HG03520 (cell line): ENCODE data around the gene TUBG1.

Source experiments
- ATAC-seq: cut with Tn5 transposase; IDR thresholded peaks from one replicate; pipeline ENCODE4 v1.9.1; 2021; ENCODE audit warnings: mild to moderate bottlenecking, moderate library complexity; ENCODE audit not compliant: unreplicated experiment

TUBG1 gene

GRCh38 chr17:42609182-42609813 lies at the start of gene TUBG1, which contains the start of gene RETREG3:
TUBG1 (plus strand) TSS chr17:42609683; CDS start chr17:42609738, 55 bp downstream.
RETREG3 (minus strand) TSS chr17:42609374; CDS start chr17:42609324, 50 bp downstream.
- peak; percentile 90 for ATAC-seq

GRCh38 chr17:42560246-42560645 lies 49.2 kb upstream of the TUBG1 start:
- no peak for ATAC-seq

DNA sequence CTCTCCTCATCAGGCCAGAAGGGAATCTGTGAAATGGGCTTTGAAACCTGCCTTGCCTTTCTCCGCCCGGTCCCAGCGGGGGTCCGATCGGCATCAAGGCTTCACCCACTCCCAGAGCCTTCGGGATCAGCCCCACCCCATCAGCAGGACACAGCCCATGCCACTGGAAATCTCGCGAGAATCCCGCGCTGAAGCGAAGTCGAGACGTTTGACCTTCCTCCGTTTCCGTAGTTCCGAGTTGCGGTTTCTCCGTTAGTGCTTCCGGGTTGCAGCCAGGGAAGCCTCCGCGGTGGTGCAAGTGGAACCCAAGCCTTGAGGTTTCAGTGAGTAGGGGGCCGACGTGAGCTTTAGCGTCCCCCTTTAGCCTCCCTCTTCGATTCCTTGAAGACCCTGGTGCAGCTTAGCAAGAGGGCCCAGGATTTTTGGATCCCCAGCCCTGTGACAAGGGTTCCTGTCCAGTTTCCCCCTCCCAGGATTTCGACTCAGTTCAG lies 47.5 kb upstream of the TUBG1 start, which contains the start of gene COASY:
TSS of gene COASY (plus strand) at position 252 of the 491 bp plus-strand sequence. CDS start 475 bp downstream, outside the sequence.
- ATAC-seq, result no peak

DNA sequence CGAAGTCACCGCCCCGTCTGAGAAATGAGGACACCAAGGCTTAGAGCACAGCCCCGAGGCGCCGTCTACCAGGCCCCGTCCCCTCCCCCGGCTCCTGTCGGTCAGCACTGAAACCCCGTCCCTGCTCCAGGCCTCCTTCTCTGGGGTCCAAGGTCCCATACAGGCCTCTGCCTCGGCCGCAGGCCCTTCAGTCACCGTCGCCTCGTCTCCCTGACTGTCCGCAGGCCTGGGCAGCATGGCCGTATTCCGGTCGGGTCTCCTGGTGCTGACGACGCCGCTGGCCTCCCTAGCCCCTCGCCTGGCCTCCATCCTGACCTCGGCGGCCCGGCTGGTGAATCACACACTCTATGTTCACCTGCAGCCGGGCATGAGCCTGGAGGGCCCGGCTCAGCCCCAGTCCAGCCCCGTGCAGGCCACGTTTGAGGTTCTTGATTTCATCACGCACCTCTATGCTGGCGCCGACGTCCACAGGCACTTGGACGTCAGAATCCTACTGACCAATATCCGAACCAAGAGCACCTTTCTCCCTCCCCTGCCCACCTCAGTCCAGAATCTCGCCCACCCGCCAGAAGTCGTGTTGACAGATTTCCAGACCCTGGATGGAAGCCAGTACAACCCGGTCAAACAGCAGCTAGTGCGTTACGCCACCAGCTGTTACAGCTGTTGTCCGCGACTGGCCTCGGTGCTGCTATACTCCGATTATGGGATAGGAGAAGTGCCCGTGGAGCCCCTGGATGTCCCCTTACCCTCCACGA lies 46.9 kb upstream of the TUBG1 start:
- ATAC-seq, result no peak

DNA sequence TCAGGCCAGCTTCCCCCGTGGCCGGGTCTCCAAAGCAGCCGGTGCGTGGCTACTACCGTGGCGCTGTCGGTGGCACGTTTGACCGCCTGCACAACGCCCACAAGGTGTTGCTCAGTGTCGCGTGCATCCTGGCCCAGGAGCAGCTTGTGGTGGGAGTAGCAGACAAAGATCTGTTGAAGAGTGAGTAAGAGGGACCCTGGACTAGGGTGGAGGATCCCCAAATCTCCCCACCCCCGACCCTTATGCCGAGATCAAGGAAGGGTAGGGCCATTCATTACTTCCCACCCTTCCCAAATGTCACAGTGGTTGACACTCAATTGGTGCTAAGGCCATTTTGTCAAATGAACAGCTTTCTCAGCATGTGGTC lies 46.4 kb upstream of the TUBG1 start:
- no peak for ATAC-seq

DNA sequence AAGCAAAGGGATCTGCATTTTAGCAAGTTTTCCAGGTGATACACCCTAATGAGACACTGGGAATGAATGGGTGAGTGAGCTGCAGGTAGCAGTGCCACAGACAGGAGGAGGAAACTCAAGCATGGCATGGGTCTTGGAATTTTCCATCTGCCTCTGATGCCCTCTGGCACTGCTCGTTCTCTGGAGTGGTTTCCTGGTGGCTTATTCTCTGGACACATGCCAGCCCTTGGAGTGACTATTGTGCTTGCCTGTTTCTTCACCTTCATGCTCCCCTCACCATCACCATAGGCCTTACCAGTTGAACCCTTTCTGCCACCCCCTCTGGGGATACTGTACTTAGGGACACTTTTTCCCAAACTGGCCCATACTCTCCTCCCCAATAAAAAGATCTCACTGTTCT lies 45.9 kb upstream of the TUBG1 start:
- no peak for ATAC-seq

DNA sequence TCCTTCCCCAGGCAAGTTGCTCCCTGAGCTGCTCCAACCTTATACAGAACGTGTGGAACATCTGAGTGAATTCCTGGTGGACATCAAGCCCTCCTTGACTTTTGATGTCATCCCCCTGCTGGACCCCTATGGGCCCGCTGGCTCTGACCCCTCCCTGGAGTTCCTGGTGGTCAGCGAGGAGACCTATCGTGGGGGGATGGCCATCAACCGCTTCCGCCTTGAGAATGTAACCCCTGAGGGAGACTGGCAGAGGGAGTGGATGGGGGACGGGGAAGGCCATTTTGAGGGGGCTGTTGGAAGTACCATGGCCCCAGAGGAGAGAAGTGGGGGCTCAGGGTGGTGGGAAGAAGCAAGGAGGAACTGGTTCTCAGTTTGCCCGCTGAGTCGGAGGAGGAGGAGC lies 45.5 kb upstream of the TUBG1 start:
- ATAC-seq, result no peak

GRCh38 chr17:42564815-42565522 lies 44.5 kb upstream of the TUBG1 start:
- no peak for ATAC-seq

DNA sequence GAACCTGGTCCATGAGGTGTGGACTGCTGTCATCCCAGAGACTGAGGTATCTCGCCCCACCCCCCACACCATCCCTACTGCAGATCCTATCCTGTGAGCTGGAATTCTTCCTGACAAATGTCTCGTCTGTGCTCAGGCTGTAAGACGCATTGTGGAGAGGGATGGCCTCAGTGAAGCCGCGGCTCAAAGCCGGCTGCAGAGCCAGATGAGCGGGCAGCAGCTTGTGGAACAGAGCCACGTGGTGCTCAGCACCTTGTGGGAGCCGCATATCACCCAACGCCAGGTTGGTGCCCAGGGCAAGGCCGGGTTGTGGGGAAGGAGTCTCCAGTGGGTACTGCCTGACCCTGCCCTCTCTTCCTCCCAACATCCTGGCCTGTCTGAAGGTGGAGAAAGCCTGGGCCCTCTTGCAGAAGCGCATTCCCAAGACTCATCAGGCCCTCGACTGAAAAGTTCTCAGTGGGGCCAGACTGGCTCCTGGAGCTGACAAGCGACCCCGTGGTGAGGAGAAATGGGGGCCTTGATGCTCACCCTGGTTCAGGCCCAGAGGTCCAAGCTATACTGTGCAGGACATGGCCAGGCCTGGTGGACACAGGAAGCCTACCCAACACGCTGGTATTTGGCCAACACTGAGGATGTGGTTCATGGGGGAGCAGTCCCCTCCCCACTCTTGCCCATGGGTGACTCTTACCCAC lies 43.8 kb upstream of the TUBG1 start:
- ATAC-seq, result no peak

DNA sequence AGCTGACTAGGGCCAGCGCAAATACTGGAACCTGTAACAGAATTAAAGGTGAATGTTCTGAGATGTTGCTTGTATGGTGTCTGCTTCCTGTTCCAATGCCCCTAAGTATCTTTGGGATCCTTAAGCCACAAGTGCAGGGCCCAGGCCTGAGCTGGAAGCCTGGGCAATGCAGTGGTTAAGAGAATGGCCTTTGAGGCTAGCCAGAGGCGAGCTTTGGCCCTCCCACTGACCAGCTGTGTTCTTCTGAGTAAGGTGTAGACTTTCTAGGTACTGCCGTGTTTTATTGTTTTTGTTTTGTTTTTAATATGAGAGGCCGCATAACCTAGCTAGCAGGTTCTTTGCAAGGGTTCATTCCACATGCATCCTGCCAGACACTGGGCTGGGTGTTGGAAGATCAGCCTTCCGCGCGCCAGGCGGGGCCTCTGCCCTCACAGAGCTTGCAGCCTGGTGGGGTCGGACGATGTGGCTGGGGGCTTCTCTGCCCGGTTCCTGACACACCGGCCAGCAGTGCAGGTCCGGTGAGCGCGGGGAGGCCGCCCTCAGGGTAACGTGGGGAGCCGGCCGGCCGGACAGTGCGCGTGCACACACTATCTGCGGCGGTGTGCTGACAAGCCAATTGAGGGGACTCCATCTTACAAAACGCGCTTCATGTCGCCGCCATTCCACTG lies 43.1 kb upstream of the TUBG1 start:
- ATAC-seq, result no peak

- ATAC-seq, result peak; percentile 42
These were observed 42.5 kb upstream of the TUBG1 start, which contains the start of gene MLX for GRCh38 chr17:42566883-42567573. MLX (plus strand) TSS chr17:42567100; CDS start chr17:42567125, 25 bp downstream.

DNA sequence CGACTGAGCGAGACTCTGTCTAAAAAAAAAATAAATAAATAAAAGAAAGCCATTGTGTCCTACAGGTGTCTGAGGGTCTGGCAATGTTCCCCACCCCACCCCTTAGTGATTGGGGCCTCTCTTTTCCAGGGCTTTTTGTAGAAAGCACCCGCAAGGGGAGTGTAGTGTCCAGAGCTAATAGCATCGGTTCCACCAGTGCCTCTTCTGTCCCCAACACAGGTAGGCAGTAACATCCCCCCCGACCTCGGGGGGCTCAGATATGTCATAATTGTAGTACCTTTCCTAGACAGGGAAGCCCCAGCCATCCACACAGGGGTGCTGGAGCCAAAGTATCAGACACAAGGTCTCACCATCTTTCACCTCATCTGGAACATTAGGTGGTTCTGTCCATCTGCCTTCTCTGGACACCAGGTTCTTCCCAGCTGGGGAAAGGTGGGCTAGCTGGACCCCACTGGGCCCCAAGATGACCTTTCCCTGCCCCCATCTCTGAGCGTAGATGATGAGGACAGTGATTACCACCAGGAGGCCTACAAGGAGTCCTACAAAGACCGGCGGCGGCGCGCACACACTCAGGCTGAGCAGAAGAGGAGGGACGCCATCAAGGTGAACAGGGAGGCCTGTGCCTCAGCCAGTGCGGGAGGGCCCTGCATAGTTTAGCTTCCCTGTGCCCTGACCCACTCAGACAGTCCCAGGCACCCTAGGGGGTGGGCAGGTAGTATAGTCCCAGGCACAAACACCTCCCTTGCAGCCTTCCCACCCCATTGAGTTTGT lies 41.0 kb upstream of the TUBG1 start:
- no peak for ATAC-seq

- no peak for ATAC-seq
These were observed 37.9 kb upstream of the TUBG1 start for GRCh38 chr17:42571435-42572225.

- ATAC-seq, result no peak
These were observed 36.4 kb upstream of the TUBG1 start for GRCh38 chr17:42573095-42573494.

DNA sequence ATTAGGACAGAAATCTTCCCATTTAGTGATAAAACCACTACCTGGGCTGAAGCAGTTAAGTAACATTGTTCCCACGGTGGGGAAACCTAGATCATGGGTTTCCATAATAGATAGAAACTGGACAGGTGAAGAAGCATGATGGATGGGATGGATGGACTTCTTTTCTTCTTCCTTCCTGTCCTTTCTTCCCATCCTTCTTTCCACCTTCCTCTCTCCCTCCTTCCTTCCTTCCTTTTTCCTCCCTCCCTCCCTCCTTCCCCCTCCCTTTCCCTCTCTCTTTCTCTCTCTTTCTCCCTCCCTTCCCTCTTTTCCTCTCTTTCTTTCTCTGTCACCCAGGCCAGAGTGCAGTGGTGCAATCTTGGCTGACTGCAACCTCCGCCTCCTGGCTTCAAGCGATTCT lies 35.0 kb upstream of the TUBG1 start:
- ATAC-seq, result no peak

DNA sequence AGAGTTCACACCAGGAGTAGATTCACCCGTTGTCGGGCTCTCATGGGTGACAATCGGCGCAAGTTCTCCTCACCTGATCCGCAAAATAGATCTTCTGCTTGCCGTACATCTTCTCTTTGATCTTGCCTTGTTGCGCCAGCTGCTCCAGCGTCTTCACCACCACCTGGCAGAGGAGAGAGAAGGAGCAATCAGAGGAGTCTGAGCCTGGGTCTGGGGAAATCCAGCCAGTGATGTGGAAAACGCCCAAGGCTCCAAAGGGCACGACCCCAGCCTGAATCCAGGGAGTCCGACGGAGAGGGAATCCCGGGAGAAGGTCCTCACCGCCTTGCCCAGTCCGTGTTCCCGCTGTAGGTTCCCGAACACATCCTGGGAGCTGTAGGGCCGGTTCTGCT lies 32.3 kb upstream of the TUBG1 start:
- no peak for ATAC-seq

DNA sequence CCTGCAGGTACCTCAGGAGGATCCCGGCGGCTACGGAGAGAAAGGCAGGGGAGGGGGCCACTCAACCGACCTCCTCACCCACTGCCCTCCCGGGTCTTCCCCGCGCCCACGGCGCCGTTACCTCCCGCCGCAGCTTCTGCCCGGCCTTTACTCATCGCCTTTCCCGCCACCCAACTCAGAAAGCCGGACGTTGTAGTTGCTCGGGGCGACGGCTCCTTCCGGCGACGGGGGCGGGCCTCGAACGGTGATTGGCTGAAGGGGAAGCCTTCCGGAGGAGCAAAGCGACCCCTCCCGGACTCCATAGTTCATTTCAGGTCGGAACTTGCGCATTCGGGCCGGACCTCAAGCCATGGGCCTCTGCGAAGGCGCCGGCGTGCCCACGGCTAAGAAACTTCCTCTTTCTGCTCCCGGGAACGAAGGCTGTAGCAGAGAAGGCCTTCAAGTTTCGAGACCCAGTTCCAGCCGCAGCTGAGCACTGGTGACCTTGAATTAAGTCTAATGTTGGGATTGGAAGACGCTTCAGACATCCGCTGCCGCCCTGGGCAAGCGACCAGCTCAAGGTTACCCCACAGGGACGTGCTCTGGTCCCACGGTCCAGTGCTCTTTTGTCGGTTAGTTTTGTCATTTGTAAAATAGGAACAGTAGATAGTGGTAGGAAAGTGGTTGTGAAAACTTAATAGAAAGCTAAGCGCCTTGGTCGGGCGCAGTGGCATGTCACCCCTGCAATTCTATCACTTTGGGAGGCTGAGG lies 31.8 kb upstream of the TUBG1 start, which contains the start of gene PSMC3IP:
TSS of gene PSMC3IP (minus strand) at position 198 of the 750 bp plus-strand sequence. CDS start at position 155, 43 bp downstream.
- peak; percentile 70 for ATAC-seq
